PC-9 (cell line): ENCODE data around the gene SLC25A21. TPM values are rescaled to one million over a fixed set of nuclear protein-coding genes. Genes with fewer than 3 reads are reported as not detected.

Experiments
- BruUV-seq: library from RNA; stranded (reverse); fragments of 400-500 nt; replicated peaks from 2 replicates; lab custom pipeline; 2021; lab: Mats Ljungman, UMichigan
- CTCF ChIA-PET: fragments of 300-600 bp; sonication (Branson Sonifier 250); formaldehyde crosslinking; loops from one replicate; lab custom pipeline; 2022; ENCODE audit warnings: antibody characterized with exemption; lab: Charles Lee
- POLR2A ChIA-PET: fragments of 300-600 bp; sonication (Branson Sonifier 250); formaldehyde crosslinking; loops from one replicate; lab custom pipeline; 2022; ENCODE audit warnings: antibody characterized with exemption; ENCODE audit not compliant: unreplicated experiment; lab: Charles Lee
- DNase-seq, 2 experiments: peaks; one replicate each; pipeline versions ENCODE4 v3.0.0 to v3.0.0-alpha.2; 2015 to 2022; ENCODE audit warnings: mixed read lengths in 1 of 2
- H2AFZ ChIP-seq: fragments of 200-600 bp; sonication (generic); 2 replicates; pipeline ENCODE4 v1.8.1; 2017; ENCODE audit warnings: antibody characterized with exemption
- H3F3A ChIP-seq: fragments of 200-600 bp; sonication (generic); 2 replicates; pipeline ENCODE4 v1.8.1; 2017; ENCODE audit warnings: antibody characterized with exemption, mild to moderate bottlenecking, low read depth; ENCODE audit not compliant: insufficient read depth
- H3K27ac ChIP-seq: fragments of 200-600 bp; sonication (generic); 2 replicates; pipeline ENCODE4 v1.6.1; 2016; ENCODE audit warnings: mixed run types
- H3K27me3 ChIP-seq: fragments of 200-600 bp; sonication (generic); 2 replicates; pipeline ENCODE4 v1.6.1; 2016; ENCODE audit warnings: low read depth, mixed run types; ENCODE audit not compliant: insufficient read depth
- H3K36me3 ChIP-seq: fragments of 200-600 bp; sonication (generic); 2 replicates; pipeline ENCODE4 v1.6.1; 2016; ENCODE audit warnings: low read depth, mixed run types
- H3K4me1 ChIP-seq: fragments of 200-600 bp; sonication (generic); replicated peaks from 2 replicates; pipeline ENCODE4 v1.6.1; 2016; ENCODE audit warnings: mixed run types; ENCODE audit not compliant: insufficient read depth
- H3K4me2 ChIP-seq: fragments of 200-600 bp; sonication (generic); 2 replicates; pipeline ENCODE4 v1.6.1; 2017; ENCODE audit warnings: mixed run types
- H3K4me3 ChIP-seq: fragments of 200-600 bp; sonication (generic); 2 replicates; pipeline ENCODE4 v1.6.1; 2016; ENCODE audit warnings: mixed run types
- H3K79me2 ChIP-seq: fragments of 200-600 bp; sonication (generic); 2 replicates; pipeline ENCODE4 v1.6.1; 2017; ENCODE audit warnings: low read depth, mixed run types
- H3K9me2 ChIP-seq: fragments of 200-600 bp; sonication (generic); 2 replicates; pipeline ENCODE4 v1.8.1; 2017; ENCODE audit warnings: mild to moderate bottlenecking; ENCODE audit not compliant: insufficient read depth
- H3K9me3 ChIP-seq: fragments of 200-600 bp; sonication (generic); 2 replicates; pipeline ENCODE4 v1.8.1; 2016; ENCODE audit warnings: low read depth; ENCODE audit not compliant: insufficient read depth
- H4K20me1 ChIP-seq: fragments of 200-600 bp; sonication (generic); 2 replicates; pipeline ENCODE4 v1.8.1; 2017; ENCODE audit not compliant: insufficient read depth
- EZH2 ChIP-seq: fragments of 200-600 bp; sonication (generic); IDR thresholded peaks from 2 replicates; pipeline ENCODE4 v1.8.0; 2017; ENCODE audit warnings: antibody characterized with exemption, low read depth
- intact Hi-C: fragments of 100-400 bp; cut with micrococcal nuclease; formaldehyde crosslinking; loops from one replicate; pipeline ENCODE4 v1.10.0; 2022; ENCODE audit not compliant: unreplicated experiment
- total RNA-seq: library from RNA; stranded (reverse); gene quantifications from 2 replicates; pipeline ENCODE4 v1.2.3, GENCODE V29; 2021
- TF ChIP-seq, protein P1 (sequence below): fragments of 200-600 bp; sonication (generic); conservative IDR thresholded peaks from 2 replicates; pipeline ENCODE4 v1.6.1; 2017; ENCODE audit warnings: mixed run types, antibody characterized with exemption, mild to moderate bottlenecking, moderate library complexity

Gene SLC25A21
- total RNA-seq, 1 experiment from 2014 or later, result 3.2 TPM

DNA sequence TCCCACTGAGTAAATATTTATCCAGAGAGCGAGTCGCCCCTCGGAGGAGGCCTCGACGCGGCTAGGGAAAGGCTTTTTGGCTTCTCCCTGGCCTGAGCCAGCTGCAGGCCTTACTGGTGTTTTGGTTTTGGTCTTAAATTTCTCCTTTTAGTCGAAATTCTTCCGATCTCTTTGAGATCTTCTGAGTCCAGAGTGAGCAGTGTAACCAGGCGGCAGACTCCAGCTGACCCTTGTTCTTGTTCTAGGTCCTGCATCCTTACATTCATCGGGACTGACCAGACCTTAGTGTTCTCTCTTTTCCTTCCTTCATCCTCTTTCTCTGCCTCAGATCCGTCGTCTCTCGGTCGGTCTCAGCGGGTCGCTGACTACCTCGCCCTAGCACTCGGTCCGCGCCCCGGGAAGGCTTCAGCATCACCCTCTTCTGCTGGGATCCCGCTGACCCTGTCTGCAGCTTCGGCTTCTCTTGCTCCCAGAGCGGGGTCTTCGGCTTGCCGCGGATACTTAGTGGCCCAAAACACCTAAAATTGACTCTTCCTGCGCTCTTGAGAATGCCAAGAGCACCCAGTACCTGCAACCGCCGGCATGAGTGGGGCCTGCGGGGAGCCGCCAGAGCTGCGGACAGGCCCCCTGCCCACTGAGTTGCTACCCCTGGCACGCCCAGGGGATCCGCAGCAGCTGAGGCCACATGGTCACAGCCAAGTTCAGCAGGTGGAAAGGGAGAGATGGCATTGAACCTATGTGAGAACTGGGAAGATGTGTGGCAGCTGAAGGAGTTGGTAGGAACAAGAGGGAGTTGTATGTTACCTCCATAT is 513.2 kb downstream of the SLC25A21 start:
- CTCF ChIA-PET, result interaction anchor here (0.6 kb wide), 1 partner anchor 131 kb away, joined by 3 read pairs; no protein-coding TSS in a partner anchor
- Histone ChIP-seq H3K4me3 (no peak overlapping the region), H3K4me2 (no peak overlapping the region), H3K4me1 (no peaks in the 10 kb centered on the region), H2AFZ (no peak overlapping the region), H3K79me2 (no peaks in the 10 kb centered on the region), H3K9me3 (no peaks in the 10 kb centered on the region), H3K9me2 (no peaks in the 10 kb centered on the region), H3K36me3 (no peaks in the 10 kb centered on the region), H3K27me3 (no peaks in the 10 kb centered on the region), H3K27ac (no peak overlapping the region), H3F3A (no peaks in the 10 kb centered on the region), H4K20me1 (no peaks in the 10 kb centered on the region)
- no peak for DNase-seq
- POLR2A ChIA-PET, result no interaction called here
- no peak for TF ChIP-seq EZH2
- TF ChIP-seq, protein P1, sequence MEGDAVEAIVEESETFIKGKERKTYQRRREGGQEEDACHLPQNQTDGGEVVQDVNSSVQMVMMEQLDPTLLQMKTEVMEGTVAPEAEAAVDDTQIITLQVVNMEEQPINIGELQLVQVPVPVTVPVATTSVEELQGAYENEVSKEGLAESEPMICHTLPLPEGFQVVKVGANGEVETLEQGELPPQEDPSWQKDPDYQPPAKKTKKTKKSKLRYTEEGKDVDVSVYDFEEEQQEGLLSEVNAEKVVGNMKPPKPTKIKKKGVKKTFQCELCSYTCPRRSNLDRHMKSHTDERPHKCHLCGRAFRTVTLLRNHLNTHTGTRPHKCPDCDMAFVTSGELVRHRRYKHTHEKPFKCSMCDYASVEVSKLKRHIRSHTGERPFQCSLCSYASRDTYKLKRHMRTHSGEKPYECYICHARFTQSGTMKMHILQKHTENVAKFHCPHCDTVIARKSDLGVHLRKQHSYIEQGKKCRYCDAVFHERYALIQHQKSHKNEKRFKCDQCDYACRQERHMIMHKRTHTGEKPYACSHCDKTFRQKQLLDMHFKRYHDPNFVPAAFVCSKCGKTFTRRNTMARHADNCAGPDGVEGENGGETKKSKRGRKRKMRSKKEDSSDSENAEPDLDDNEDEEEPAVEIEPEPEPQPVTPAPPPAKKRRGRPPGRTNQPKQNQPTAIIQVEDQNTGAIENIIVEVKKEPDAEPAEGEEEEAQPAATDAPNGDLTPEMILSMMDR, result no peak
- intact Hi-C loops, result no loop called here
- no TSS peak for BruUV-seq

DNA sequence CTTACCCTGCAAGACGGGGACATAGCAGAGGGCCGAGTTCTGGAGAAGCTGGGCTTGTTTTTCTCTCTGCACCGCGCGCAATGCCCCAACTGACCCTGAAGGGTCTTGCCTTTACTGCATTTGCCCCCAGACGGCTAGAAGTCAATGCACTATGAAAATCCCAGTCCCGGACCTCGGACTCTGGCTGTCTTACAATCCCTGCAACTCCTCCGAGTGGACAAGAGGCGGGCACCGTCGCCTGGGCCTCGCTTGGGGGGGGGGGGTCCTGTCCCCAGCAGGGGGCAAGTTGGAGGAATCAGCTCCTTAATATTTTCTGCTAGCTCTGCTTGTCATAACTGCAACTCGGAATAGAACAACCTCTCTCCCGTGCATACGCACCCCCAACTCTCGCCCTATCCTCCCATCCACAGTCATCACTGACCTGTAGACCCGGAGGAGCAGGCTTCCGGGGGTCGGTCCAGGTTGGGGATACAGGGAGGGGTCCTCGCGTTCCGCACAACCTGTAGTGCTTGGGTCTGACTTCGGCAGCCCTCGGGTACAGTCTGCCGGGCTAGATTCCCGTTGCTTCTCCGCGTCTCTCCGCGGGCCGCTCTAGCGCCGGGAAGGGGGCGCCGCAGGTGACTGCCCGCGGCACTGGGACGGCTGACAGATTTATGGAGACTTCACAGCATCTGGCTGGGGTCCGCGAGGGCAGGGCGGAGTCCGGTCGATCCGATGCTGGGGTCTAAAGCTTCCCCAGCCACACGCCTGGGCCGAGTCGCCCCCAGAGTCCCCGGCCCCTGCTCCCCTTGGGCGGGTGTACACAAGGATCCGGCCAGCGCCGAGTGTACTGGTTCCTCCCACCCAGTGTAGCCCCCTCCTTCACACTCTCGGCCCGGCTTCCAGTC is 514.0 kb downstream of the SLC25A21 start:
- intact Hi-C loops, result no loop called here
- H3K4me1 ChIP-seq, result no peaks in the 10 kb centered on the region
- H3K9me2 ChIP-seq, result no peaks in the 10 kb centered on the region
- no peak overlapping the region for H3K27ac ChIP-seq
- H4K20me1 ChIP-seq, result no peaks in the 10 kb centered on the region
- no peaks in the 10 kb centered on the region for H3F3A ChIP-seq
- no TSS peak for BruUV-seq
- ChIA-PET POLR2A (no interaction called here), CTCF (no interaction called here)
- TF ChIP-seq, protein P1, result no peak
- no peak for TF ChIP-seq EZH2
- H3K9me3 ChIP-seq, result no peaks in the 10 kb centered on the region
- H3K36me3 ChIP-seq, result no peaks in the 10 kb centered on the region
- H3K4me2 ChIP-seq, result no peak overlapping the region
- no peaks in the 10 kb centered on the region for H3K79me2 ChIP-seq
- no peak overlapping the region for H3K4me3 ChIP-seq
- no peak overlapping the region for H2AFZ ChIP-seq
- DNase-seq, result no peak
- no peaks in the 10 kb centered on the region for H3K27me3 ChIP-seq

DNA sequence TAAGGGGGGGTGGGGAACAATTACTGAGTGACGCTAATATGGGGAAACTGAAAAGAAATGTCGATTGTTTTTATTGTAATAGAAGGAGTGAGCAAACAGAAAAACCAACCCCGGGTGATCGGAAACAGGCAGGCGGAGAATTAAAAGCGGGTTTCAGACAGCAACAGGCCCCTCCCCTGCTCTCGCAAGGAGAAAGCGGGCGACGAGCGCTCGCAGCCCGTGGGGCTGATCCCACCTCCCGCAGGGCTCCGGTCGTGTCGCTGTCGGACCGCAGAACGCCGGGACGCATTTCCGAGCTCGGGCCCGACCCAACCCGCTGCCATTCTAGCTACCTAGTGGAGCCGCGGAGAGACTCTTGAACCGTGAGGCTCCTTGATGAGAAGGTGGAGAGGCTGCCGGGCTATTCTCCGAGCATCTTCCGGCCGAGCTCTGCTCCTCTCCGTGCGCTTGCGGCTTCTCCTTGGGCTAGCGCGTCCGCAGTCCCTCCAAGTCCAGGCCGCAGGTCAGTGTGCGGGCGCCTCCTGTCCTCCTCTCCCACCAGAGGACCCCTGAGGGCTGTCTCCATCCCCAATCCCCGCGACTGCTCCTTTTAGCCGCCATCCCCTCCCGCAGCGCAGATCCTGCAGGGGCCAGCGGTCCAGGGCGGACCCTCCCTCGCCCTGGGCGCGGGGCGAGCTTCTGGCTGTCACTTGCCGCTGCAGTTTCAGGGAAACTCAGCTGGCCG is 514.8 kb downstream of the SLC25A21 start:
- no peak for TF ChIP-seq EZH2
- TF ChIP-seq, protein P1, result no peak
- H3K9me3 ChIP-seq, result no peaks in the 10 kb centered on the region
- H3K4me2 ChIP-seq, result no peak overlapping the region
- DNase-seq, result no peak
- H3F3A ChIP-seq, result no peaks in the 10 kb centered on the region
- ChIA-PET CTCF (interaction anchor here (0.6 kb wide), 1 partner anchor 509 kb away, joined by 4 read pairs; no protein-coding TSS in a partner anchor), POLR2A (no interaction called here)
- no peak overlapping the region for H2AFZ ChIP-seq
- no peak overlapping the region for H3K4me3 ChIP-seq
- H3K36me3 ChIP-seq, result no peaks in the 10 kb centered on the region
- H3K4me1 ChIP-seq, result no peaks in the 10 kb centered on the region
- H3K27ac ChIP-seq, result no peak overlapping the region
- no peaks in the 10 kb centered on the region for H3K79me2 ChIP-seq
- no peaks in the 10 kb centered on the region for H4K20me1 ChIP-seq
- no TSS peak for BruUV-seq
- intact Hi-C loops, result no loop called here
- H3K9me2 ChIP-seq, result no peaks in the 10 kb centered on the region
- H3K27me3 ChIP-seq, result no peaks in the 10 kb centered on the region
